ENCODE measurements around the gene ZNF529. TPM values are rescaled to one million over a fixed set of nuclear protein-coding genes. Genes with fewer than 3 reads are reported as not detected.
A peak's percentile ranks its signal among the peaks of the same experiment; 100 is the strongest.

The ZNF529 gene
- total RNA-seq, 1 donor from 2014 or later: 3.8 TPM

- Histone ChIP-seq H3K4me1 (peaks cover 2 to 4% of the 10 kb centered on the region in 2 donors), H3K4me3 (no peak overlapping the region), H3K27me3 (no peaks in the 10 kb centered on the region), H3K27ac (no peak overlapping the region), H3K36me3 (peaks cover 51 to 65% of the 10 kb centered on the region in 2 donors), H3K9me3 (peaks cover 4 to 63% of the 10 kb centered on the region in 2 donors)
- intact Hi-C loops (cut with DNase I): loop anchor here (10.0 kb wide), 2 partner anchors 106 to 464 kb away; partner anchors contain the start of genes OVOL3, POLR2I, TBCB and ZNF567
- no peak for DNase-seq (ENCODE audit: low spot score in 2 of 2)
- TF ChIP-seq CTCF (IDR thresholded peaks at IDR 0.05): no peak
These were observed 6.2 kb upstream of the ZNF529 start for GRCh38 chr19:36579255-36579654.

GRCh38 chr19:36577271-36577996 is 4.3 kb upstream of the ZNF529 start:
- H3K4me1 ChIP-seq: peaks cover 3 to 7% of the 10 kb centered on the region in 2 donors
- no peak for TF ChIP-seq CTCF (IDR thresholded peaks at IDR 0.05)
- H3K36me3 ChIP-seq: peaks cover 46 to 65% of the 10 kb centered on the region in 2 donors
- H3K27ac ChIP-seq: no peak overlapping the region
- no peak overlapping the region for H3K4me3 ChIP-seq
- no peaks in the 10 kb centered on the region for H3K27me3 ChIP-seq
- no peak for DNase-seq (ENCODE audit: low spot score in 2 of 2)
- intact Hi-C loops (cut with DNase I): loop anchor here (10.0 kb wide), 2 partner anchors 107 to 463 kb away; partner anchors contain the start of genes OVOL3, POLR2I, TBCB and ZNF567
- H3K9me3 ChIP-seq: peaks cover 4 to 45% of the 10 kb centered on the region in 2 donors

- Histone ChIP-seq H3K9me3 (peaks cover 0 to 30% of the 10 kb centered on the region in 2 donors), H3K4me1 (peaks cover 3 to 9% of the 10 kb centered on the region in 2 donors), H3K27me3 (no peaks in the 10 kb centered on the region), H3K27ac (no peak overlapping the region), H3K36me3 (peaks cover 29 to 57% of the 10 kb centered on the region in 2 donors), H3K4me3 (peak overlapping the region; percentile 79 to 82)
- no peak for TF ChIP-seq CTCF (IDR thresholded peaks at IDR 0.05)
- DNase-seq (ENCODE audit: low spot score in 2 of 2): no peak
- intact Hi-C loops (cut with DNase I): loop anchor here (10.0 kb wide), 2 partner anchors 110 to 460 kb away; partner anchors contain the start of genes OVOL3, POLR2I, TBCB and ZNF567
These were observed 1.6 kb upstream of the ZNF529 start for GRCh38 chr19:36574741-36575140.

GRCh38 chr19:36573895-36574720 is 1.0 kb upstream of the ZNF529 start:
- no peak for DNase-seq (ENCODE audit: low spot score in 2 of 2)
- peak overlapping the region; percentile 83 to 88 for H3K27ac ChIP-seq
- intact Hi-C loops (cut with DNase I): loop anchor here (1.0 to 10.0 kb wide), 4 partner anchors 46 to 459 kb away; partner anchors contain the start of genes OVOL3, POLR2I, TBCB and ZNF260
- peak overlapping the region; percentile 79 to 82 for H3K4me3 ChIP-seq
- H3K9me3 ChIP-seq: peaks cover 0 to 30% of the 10 kb centered on the region in 2 donors
- no peak for TF ChIP-seq CTCF (IDR thresholded peaks at IDR 0.05)
- H3K27me3 ChIP-seq: no peaks in the 10 kb centered on the region
- H3K36me3 ChIP-seq: peaks cover 27 to 57% of the 10 kb centered on the region in 2 donors
- peaks cover 3 to 9% of the 10 kb centered on the region in 2 donors for H3K4me1 ChIP-seq

- peaks cover 26 to 60% of the 10 kb centered on the region in 2 donors for H3K36me3 ChIP-seq
These were observed 486 bp downstream of the ZNF529 start for GRCh38 chr19:36572593-36573019.

More at GRCh38 chr19:36572593-36573019, 486 bp downstream of the ZNF529 start:
- Histone ChIP-seq H3K4me3 (peak overlapping the region; percentile 79 to 82), H3K27me3 (no peaks in the 10 kb centered on the region), H3K4me1 (peaks cover 3 to 9% of the 10 kb centered on the region in 2 donors), H3K9me3 (peaks cover 0 to 36% of the 10 kb centered on the region in 2 donors), H3K27ac (peak overlapping the region; percentile 83 to 88)
- no peak for TF ChIP-seq CTCF (IDR thresholded peaks at IDR 0.05)
- no peak for DNase-seq (ENCODE audit: low spot score in 2 of 2)
- intact Hi-C loops (cut with DNase I): loop anchor here (1.0 to 10.0 kb wide), 4 partner anchors 44 to 458 kb away; partner anchors contain the start of genes OVOL3, POLR2I, TBCB and ZNF260
